ENCODE measurements around the gene PIK3R5.

Gene PIK3R5

DNA sequence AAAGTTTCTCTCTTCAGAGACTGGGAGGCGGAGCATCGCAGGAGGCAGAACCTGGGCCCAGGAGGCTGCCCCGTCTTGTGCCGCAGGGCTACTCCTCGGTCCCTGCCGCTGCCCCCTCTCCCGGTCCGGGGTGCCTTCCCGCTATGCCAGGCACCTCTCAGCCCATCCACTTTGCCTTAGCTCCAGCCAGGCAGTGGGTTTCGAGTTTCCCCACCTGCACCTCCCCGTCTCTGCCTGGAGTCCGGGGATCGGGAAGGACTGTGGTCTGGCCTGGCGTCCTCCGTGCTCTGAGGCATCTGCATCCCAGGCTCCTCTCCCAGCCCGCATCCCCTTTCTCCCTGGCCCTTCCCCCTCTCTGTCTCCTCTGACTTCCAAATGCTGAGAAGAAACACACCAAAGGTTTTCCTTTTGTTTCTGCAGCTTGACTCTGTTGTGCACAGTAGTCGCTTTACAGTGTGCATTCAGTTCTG lies 71.3 kb downstream of the PIK3R5 start:
- no peak for DNase-seq

DNA sequence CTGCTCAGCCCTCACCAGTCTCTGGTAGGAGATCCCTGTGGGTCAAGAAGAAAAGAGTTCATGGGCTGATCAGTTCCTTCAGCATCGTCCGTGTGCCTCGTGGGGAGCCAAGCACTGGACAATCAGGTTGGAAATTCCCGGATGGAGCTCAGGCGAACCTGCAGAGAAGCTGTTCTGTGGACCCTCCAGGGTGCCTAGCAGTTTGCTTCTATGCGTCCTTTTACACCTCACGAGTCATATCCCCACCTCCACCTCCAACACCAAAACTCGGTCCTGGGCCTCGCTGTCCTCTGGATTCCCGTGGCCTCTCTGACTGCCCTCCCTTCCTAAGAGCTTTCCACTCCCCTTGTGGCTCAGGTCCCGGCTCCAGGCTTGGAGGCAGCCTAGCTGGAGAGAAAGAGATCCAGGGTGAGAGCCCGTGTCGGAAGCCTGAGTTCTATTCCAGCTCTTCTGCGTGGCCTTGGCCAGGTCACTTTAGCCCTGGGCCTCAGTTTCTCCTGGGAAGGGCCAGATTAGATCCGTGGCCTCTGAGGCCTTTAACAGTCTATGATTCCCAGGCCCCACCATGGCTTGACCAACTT lies 71.8 kb downstream of the PIK3R5 start:
- DNase-seq = no peak

DNA sequence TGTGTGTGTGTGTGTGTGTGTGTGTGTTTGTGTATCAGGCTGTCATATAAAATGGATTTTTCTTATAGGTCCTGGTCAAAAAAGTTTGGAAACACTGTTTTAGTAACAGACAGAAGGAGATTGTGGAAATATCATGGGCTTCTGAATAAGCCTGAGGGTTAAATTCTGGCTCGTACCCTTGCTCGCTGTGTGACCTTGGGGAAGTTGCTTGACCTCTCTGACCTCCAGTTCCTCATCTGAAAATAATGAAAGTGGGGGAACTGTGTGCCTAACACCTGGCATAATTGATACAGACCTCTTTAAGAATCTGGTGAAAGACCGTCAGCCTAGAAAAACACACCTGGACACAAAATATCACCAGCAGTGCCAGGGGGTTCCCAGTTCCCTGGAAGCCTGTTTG lies 72.4 kb downstream of the PIK3R5 start:
- DNase-seq = no peak

- no peak for DNase-seq
Measured at GRCh38 chr17:8892338-8892690, 73.2 kb downstream of the PIK3R5 start.

- no peak for DNase-seq
Measured at GRCh38 chr17:8890671-8891070, 74.8 kb downstream of the PIK3R5 start.

DNA sequence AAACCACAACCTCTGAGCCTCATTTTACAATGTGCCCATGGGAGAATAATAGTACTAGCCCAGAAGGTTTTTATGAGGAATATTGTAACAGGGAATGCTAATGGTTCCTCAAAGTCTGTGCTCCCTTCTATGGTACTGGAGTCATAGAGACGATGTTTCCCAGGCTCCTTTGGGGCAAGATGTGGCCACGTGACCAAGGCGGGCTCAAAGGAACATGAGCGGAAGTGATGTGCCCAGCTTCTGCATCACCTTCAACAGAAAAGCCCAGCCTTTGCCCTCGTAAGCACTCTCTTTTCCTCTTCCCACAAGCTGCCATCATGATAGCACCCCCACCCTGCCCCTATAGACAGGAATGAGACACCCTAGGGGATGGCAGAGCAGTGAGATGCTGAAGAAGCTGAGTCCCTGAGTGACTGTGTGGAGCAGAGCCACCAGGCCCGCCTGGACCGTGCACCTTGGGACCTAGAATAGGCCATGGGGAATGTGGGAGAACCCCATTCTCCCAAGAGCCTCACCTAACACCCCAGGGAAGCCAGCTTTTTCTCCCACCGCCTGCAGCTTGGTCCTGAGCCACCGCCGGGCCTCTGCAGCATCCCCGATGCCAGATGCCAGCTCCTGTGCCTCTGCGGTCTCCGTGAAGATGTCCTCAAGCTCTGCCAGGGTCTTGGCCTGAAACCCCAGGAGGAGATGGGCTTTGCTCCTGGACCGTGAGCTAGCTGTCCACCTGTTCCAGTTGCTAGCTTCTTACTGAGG lies 75.9 kb downstream of the PIK3R5 start:
- DNase-seq = no peak

GRCh38 chr17:8888704-8889302 lies 76.7 kb downstream of the PIK3R5 start:
- DNase-seq = no peak

DNA sequence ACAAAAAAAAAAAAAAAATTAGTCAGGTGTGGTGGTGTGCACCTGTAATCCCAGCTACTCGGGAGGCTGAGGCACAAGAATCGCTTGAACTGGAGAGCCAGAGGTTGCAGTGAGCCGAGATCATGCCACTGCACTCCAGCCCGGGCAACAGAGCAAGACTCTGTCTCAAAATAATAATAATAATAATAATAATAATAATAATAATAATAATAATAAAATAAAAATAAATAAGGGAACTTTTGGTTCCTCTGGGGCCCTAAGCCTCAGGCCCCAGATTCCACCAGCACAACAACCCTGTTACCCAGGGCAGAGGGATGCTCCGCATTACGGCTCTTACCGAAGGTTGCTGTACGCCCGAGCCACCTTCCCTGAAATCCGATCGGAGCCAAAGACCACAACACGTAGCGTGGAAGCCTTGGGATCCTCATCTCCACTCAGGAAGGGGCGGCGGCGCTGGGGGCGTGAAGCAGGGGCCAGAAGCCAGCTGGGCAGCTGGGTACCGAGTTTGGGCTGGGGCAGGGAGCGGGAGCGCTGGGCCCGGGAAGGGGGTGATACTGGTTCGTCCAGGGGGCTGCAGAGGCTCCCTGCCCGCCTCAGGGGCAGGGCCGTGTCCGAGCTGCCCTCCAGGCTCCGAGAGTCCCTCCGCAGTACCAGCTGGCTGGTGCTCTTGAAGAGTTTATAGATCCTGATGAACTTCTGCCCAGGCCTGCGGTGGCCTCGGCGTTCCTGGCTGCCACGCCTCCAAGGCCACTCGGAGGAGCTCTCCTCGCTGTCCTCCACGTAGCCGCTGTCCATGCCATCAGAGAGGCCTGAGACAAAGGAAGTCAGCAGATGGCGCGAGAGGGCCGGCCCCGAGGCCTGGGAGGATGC lies 77.4 kb downstream of the PIK3R5 start:
- no peak for DNase-seq

DNA sequence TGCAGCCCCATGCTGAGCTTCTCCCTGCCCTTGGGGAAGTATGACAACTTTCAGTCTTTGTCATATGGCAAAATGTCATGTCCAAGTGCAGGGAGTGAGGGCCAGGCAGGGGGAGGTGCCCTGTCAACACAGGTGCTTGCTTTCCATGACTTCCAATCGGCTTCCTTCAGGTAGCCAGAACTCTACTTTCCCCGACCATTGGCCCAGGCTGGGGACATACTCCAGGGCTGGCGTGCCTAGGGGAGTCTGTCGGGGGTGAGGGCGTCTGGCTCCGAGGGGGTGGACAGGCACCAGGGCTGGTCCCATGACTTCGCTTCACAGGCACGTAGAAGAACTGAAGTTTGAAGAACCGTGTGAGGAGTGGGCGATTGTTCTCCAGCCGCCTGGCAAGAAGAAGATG lies 78.2 kb downstream of the PIK3R5 start:
- DNase-seq = no peak

DNA sequence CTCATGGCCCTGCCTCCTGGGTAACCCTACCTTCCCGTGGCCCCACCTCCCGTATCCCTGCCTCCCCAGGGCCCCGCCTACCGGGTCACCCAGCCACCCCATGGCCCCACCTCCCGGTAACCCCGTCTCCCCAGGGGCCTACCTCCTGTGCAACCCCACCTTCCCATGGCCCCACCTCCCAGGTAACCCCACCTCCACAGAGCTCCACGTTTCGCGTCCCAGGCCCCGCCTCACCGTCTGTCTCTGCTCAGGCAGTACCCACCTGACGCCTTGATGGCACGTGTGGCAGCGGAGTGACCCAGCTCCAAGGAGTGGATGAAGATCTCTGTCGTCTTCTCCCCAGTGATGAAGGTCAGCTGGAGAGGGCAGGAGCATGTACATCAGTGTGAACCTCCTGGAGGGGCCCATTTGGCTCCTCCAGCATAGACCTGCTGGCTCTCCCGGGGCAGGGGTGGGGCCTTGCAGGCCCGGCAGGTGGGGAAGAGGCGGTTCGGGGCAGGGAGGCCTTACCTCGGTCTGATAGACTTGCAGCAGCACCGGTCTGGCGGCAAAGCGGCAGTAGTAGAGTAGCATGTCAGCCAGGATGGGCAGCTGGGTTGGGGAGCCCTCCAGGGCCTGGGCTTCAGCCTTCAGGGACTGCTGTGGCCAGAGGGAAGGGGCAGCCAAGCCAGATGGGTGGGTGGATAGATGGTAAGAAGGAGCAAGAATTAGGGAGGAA lies 79.4 kb downstream of the PIK3R5 start:
- DNase-seq = no peak

DNA sequence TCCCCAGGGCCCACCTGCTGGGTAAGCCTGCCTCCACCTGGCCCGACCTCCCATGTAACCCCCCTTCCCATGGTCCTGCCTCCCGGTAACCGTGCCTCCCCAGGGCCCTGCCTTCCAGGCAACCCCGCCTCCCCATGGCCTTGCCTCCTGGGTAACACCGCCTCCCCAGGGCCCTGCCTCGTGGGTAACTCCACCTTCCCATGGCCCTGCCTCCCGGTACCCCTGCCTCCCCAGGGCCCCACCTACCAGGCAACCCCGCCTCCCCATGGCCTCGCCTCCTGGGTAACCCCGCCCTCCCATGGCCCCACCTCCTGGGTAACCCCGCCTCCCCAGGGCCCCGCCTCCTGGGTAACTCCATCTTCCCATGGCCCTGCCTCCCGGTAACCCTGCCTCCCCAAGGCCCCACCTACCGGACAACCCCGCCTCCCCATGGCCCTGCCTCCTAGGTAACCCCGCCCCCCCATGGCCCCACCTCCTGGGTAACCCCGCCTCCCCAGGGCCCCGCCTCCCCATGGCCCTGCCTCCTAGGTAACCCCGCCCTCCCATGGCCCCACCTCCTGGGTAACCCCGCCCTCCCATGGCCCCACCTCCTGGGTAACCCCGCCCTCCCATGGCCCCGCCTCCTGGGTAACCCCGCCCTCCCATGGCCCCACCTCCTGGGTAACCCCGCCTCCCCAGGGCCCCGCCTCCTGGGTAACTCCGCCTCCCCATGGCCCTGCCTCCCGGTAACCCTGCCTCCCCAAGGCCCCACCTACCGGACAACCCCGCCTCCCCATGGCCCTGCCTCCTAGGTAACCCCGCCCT lies 80.1 kb downstream of the PIK3R5 start:
- DNase-seq = peak; percentile 65

- no peak for DNase-seq
Measured at GRCh38 chr17:8884336-8884990, 81.0 kb downstream of the PIK3R5 start.

DNA sequence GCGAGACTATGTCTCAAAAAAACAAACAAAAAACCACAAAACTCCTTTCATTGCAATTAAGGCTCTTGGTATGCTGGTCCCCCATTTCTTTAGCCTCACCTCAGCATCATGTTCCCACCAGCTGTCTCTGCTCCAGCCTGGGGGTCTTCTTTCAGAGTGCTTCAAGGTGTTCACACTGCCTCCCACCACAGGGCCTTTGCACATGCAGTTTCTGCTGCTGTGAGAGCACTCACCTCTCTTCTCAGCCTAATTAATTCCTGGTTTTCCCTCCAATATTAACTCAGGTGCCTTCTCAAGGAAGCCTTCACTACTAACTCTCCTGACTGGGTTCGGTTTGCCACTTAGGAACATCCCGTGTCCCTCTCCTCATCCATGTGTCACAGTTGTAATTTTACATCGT lies 82.2 kb downstream of the PIK3R5 start:
- no peak for DNase-seq

DNA sequence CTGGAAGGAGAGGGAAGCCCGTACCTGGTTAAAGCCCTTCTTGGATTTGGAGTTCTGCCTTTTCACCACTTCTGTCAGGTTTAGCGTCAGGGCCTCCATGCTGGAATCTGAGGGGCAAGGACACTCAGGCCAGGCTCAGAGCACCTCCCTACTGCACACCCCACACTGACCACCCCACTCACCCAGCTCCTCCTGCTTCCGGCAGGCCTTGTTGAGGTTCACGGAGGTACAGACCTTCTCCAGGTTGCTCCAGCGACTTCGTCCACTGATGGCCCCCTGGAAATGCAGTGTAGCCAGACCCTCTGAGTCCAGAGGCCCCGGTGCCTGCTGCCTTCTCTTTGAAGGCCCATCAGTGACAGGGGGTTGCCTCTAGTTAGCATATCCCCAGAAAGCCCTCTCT lies 83.9 kb downstream of the PIK3R5 start:
- no peak for DNase-seq

GRCh38 chr17:8880466-8880865 lies 85.0 kb downstream of the PIK3R5 start:
- DNase-seq = no peak

DNA sequence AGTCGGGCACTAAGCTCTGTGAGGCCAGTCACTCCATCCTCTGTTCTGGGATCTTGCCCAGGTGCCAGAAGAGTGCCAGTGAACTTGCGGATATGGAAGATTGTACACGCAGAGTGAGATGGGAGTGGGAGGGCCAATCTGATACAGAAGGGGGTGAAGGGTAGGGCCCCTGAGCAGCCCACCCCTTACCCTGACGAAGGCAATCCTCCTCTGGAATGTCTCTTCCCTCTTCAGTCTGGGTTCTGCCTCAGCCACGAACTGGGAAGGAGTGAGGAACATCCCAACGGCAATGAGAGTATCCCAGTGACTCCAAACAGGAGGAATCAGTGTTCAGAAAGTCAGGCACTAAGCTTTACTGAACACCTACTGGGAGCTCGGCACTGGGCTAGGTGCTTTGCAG lies 86.1 kb downstream of the PIK3R5 start:
- DNase-seq = no peak

GRCh38 chr17:8877984-8878383 lies 87.5 kb downstream of the PIK3R5 start:
- DNase-seq = no peak

GRCh38 chr17:8875957-8876356 lies 89.5 kb downstream of the PIK3R5 start:
- no peak for DNase-seq

- DNase-seq = no peak
Measured at GRCh38 chr17:8875436-8875835, 90.1 kb downstream of the PIK3R5 start.

GRCh38 chr17:8873801-8874715 lies 91.4 kb downstream of the PIK3R5 start:
- DNase-seq = no peak
